Natural killer cell (primary cell): ENCODE data around the gene ARRB1. TPM values are rescaled to one million over a fixed set of nuclear protein-coding genes. Genes with fewer than 3 reads are reported as not detected.

ENCODE experiments used
- ATAC-seq, 3 donors: fragments of 150-1000 bp in 2 of 3; fragments of 200-7000 bp in 1 of 3; cut with Tn5 transposase; 1 replicate in 1 of 3; 2 replicates in 2 of 3; pipeline ENCODE4 v1.10.0; 2021; ENCODE audit warnings: mild to moderate bottlenecking in 2 of 3, moderate library complexity in 2 of 3
- DNase-seq, 2 donors: peaks; one replicate each; pipeline versions ENCODE4 v3.0.0 to v3.0.0-alpha.2; 2013 to 2021; ENCODE audit warnings: mixed read lengths in 1 of 2
- H3K27ac ChIP-seq: one replicate; pipeline ENCODE4 v1.5.1; 2013; ENCODE audit warnings: mild to moderate bottlenecking, low read length
- H3K27me3 ChIP-seq: one replicate; pipeline ENCODE4 v1.6.1; 2013; ENCODE audit warnings: low read length; ENCODE audit not compliant: control insufficient read depth, insufficient read depth
- H3K36me3 ChIP-seq: one replicate; pipeline ENCODE4 v1.6.1; 2013; ENCODE audit warnings: low read length; ENCODE audit not compliant: control insufficient read depth, insufficient read depth
- H3K4me1 ChIP-seq: one replicate; pipeline ENCODE4 v1.6.1; 2013; ENCODE audit warnings: low read length; ENCODE audit not compliant: control insufficient read depth, insufficient read depth
- H3K4me3 ChIP-seq: one replicate; pipeline ENCODE4 v1.5.1; 2013; ENCODE audit warnings: low read length
- H3K9me3 ChIP-seq: one replicate; pipeline ENCODE4 v1.6.1; 2013; ENCODE audit warnings: low read length; ENCODE audit not compliant: control insufficient read depth, insufficient read depth
- H3K27ac Mint-ChIP-seq, 2 donors: one replicate each; pipeline ENCODE4 v1.8.0; 2022; ENCODE audit warnings: mild to moderate bottlenecking in 2 of 2, mixed read lengths in 2 of 2, moderate library complexity in 1 of 2
- H3K27me3 Mint-ChIP-seq, 2 donors: one replicate each; pipeline ENCODE4 v1.8.0; 2022; ENCODE audit warnings: low read depth in 2 of 2, mixed read lengths in 2 of 2
- H3K36me3 Mint-ChIP-seq: one replicate; pipeline ENCODE4 v1.8.0; 2022; ENCODE audit warnings: mixed read lengths
- H3K4me1 Mint-ChIP-seq, 2 donors: one replicate each; pipeline ENCODE4 v1.8.0; 2022; ENCODE audit warnings: mixed read lengths in 2 of 2
- H3K4me3 Mint-ChIP-seq: one replicate; pipeline ENCODE4 v1.8.0; 2022; ENCODE audit warnings: mild to moderate bottlenecking, moderate library complexity, mixed read lengths
- H3K9me3 Mint-ChIP-seq, 2 donors: one replicate each; pipeline ENCODE4 v1.8.0; 2022; ENCODE audit warnings: mixed read lengths in 2 of 2
- WGBS: methylation state at CpG from one replicate; pipeline ENCODE4 v1.1.7; 2013; ENCODE audit warnings: missing lambda C conversion rate; ENCODE audit not compliant: insufficient coverage; 5-methylcytosine and 5-hydroxymethylcytosine counted together
- intact Hi-C: fragments of 100-400 bp; cut with micrococcal nuclease; formaldehyde crosslinking; loops from one replicate; pipeline ENCODE4 v1.14.2; 2022
- total RNA-seq, 4 donors: library from RNA; stranded (reverse); fragments of 120-200 nt in 1 of 4; gene quantifications; one replicate each; pipeline versions ENCODE4 v1.2.3 to v1.2.4, GENCODE V29; 2013 to 2022
- TF ChIP-seq, protein P1 (sequence below): fragments of 200-600 bp; IDR thresholded peaks from one replicate; pipeline ENCODE4 v1.8.0; 2022; ENCODE audit warnings: antibody characterized with exemption

Gene ARRB1
- total RNA-seq, 3 donors from 2014 or later (not counting 1 experiment from before 2014, with no cell fraction given) = 128 to 200 (median 174) TPM

DNA sequence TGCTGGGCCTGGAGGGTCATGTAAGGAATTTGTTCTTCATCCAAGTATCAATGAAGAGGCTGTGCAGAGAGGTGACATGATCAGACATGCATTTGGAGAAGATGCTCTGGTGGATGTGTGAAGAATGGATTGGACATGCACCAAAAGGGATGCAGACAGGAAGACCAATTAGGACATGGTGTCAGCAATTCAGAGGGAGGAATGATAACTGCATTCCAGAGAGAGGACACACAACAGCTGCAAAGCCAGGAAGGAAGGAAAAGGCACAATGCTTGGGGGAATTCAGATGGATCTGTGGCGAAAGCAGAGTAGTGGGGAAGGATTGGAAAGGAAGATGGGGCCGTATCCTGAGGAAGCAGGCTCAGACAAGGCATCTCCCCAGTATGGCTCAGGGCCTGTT, 5.2 kb upstream of the ARRB1 start:
- H3K27me3 Mint-ChIP-seq = no peaks in the 10 kb centered on the region
- no peaks in the 10 kb centered on the region for H3K9me3 Mint-ChIP-seq
- Histone ChIP-seq H3K9me3 (no peaks in the 10 kb centered on the region), H3K27ac (no peak overlapping the region), H3K27me3 (no peaks in the 10 kb centered on the region), H3K36me3 (no peaks in the 10 kb centered on the region), H3K4me1 (peaks cover 12% of the 10 kb centered on the region), H3K4me3 (no peak overlapping the region)
- WGBS = 94% methylated on average over 2 of the region's 2 CpGs
- H3K4me3 Mint-ChIP-seq = no peak overlapping the region
- peak overlapping the region in 1 of 2 donors; percentile 6 for H3K27ac Mint-ChIP-seq
- intact Hi-C loops = no loop called here
- H3K4me1 Mint-ChIP-seq = peaks cover 13 to 35% of the 10 kb centered on the region in 2 donors
- ATAC-seq (no peak), DNase-seq (no peak)
- TF ChIP-seq, protein P1, sequence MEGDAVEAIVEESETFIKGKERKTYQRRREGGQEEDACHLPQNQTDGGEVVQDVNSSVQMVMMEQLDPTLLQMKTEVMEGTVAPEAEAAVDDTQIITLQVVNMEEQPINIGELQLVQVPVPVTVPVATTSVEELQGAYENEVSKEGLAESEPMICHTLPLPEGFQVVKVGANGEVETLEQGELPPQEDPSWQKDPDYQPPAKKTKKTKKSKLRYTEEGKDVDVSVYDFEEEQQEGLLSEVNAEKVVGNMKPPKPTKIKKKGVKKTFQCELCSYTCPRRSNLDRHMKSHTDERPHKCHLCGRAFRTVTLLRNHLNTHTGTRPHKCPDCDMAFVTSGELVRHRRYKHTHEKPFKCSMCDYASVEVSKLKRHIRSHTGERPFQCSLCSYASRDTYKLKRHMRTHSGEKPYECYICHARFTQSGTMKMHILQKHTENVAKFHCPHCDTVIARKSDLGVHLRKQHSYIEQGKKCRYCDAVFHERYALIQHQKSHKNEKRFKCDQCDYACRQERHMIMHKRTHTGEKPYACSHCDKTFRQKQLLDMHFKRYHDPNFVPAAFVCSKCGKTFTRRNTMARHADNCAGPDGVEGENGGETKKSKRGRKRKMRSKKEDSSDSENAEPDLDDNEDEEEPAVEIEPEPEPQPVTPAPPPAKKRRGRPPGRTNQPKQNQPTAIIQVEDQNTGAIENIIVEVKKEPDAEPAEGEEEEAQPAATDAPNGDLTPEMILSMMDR = no peak
- H3K36me3 Mint-ChIP-seq = no peaks in the 10 kb centered on the region

DNA sequence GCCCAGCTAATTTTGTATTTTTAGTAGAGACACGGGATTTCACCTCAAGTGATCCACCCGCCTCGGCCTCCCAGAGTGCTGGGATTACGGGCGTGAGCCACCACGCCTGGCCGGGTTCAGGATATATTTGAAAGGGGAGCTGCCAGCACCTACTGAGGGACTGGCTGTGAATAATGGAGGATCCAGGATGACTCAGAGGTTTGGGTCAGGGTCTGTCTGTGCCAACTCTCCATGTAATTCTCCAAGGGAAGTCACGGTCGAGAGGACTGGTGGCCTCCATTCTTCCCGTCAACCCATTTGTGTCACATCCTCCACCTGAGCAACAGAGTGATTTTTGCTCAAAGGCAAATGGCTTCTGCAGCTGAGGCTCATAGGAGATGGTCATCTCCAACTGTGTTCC, 3.6 kb upstream of the ARRB1 start:
- H3K9me3 Mint-ChIP-seq = no peaks in the 10 kb centered on the region
- intact Hi-C loops = no loop called here
- WGBS = 97% methylated on average over 10 of the region's 10 CpGs
- no peaks in the 10 kb centered on the region for H3K27me3 Mint-ChIP-seq
- Histone ChIP-seq H3K4me3 (no peak overlapping the region), H3K27ac (no peak overlapping the region), H3K9me3 (no peaks in the 10 kb centered on the region), H3K4me1 (peaks cover 24% of the 10 kb centered on the region), H3K36me3 (no peaks in the 10 kb centered on the region), H3K27me3 (no peaks in the 10 kb centered on the region)
- TF ChIP-seq, protein P1 = no peak
- DNase-seq (no peak), ATAC-seq (no peak)
- no peak overlapping the region for H3K27ac Mint-ChIP-seq
- no peak overlapping the region for H3K4me3 Mint-ChIP-seq
- H3K4me1 Mint-ChIP-seq = peaks cover 24 to 46% of the 10 kb centered on the region in 2 donors
- H3K36me3 Mint-ChIP-seq = no peaks in the 10 kb centered on the region

DNA sequence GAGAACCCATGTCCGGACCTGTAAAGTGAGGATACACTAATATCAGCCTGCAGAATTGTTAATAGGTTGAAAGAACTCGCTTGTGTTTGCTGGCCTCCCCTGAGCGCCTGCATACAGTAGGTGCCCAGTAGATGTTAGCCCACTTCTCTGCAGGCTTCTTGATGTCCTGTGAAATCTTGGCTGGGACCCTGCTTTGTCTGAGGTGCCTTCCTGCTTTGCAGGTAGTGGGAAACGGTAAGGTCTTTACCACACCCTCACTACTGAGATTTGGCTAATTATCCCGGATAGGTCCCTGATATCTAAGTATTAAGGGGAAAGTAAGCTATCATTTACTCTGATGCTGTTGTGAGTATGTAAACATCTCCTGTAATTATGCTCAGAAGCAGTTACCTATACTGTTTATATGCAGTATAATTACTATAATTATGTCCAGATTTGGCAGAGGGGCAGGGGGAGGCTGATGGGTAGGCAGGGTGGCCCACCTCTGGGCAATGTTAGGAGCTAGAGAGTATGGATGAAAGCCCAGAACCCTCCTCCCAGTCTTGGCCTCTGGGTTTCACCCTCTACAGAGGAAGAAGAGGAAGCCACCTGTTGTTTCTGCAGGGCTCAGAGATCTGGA, 1.2 kb upstream of the ARRB1 start:
- Mint-ChIP-seq H3K9me3 (no peaks in the 10 kb centered on the region), H3K27me3 (no peaks in the 10 kb centered on the region), H3K27ac (peak overlapping the region; percentile 92 to 94), H3K4me1 (peaks cover 47 to 69% of the 10 kb centered on the region in 2 donors), H3K4me3 (peak overlapping the region; percentile 95), H3K36me3 (no peaks in the 10 kb centered on the region)
- Histone ChIP-seq H3K27me3 (no peaks in the 10 kb centered on the region), H3K4me3 (peak overlapping the region; percentile 62), H3K9me3 (no peaks in the 10 kb centered on the region), H3K4me1 (peaks cover 46% of the 10 kb centered on the region), H3K27ac (peak overlapping the region; percentile 77), H3K36me3 (no peaks in the 10 kb centered on the region)
- TF ChIP-seq, protein P1 = no peak
- WGBS = 8% methylated on average over 3 of the region's 5 CpGs
- intact Hi-C loops = no loop called here
- DNase-seq = no peak
- no peak for ATAC-seq
